Measurements from ENCODE around the gene OCEL1. TPM values are rescaled to one million over a fixed set of nuclear protein-coding genes. Genes with fewer than 3 reads are reported as not detected.
A peak's percentile ranks its signal among the peaks of the same experiment; 100 is the strongest.

Gene OCEL1
- total and polyA plus RNA-seq, 2 of the 13 experiments (the other 11 are each of a cell fraction or from before 2014, with no cell fraction given): 10.6 to 17.2 TPM

DNA sequence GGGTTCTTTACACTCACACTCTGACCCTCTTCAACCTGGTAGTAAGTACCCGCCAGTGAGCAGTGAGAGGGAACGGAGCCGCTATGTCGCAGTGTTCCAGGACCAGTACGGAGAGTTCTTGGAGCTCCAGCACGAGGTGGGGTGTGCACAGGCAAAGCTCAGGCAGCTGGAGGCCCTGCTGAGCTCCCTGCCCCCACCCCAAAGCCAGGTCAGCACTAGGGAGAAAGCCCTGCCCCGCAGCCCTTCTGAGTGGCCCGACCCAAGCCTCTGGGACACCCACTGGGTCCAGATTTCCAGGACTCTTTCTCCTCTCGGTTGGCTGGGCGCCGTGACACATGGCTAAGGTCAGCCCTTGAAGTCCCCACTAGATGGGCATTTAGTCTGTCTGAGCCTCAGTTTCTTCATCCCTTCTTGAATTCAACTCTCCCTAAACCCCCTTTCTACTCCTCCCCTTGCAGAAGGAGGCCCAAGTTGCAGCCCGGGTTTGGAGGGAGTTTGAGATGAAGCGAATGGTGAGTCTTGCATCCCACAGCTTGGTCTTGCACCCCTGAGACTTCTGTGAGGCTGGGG lies 1.9 kb downstream of the OCEL1 start:
- 86% methylated on average over 11 of the region's 13 CpGs for WGBS (ENCODE audit: low lambda C conversion rate)
- Histone ChIP-seq H4K20me1 (ENCODE audit: insufficient read depth, low read length) (no peaks in the 10 kb centered on the region), H3K4me3 (replicated peaks in 1 of 3; ENCODE audit: insufficient read depth in 1 of 3, low read depth in 2 of 3, low read length in 3 of 3) (peak overlapping the region in 1 of 3 experiments; percentile 79; a peak in 3 of 6 replicates), H2AFZ (ENCODE audit: low read length) (no peak overlapping the region), H3K27me3 (ENCODE audit: control insufficient read depth in 1 of 2, insufficient read depth in 2 of 2, low read length in 2 of 2) (no peaks in the 10 kb centered on the region; a peak in 1 of 5 replicates), H3K9me3 (ENCODE audit: low read length) (no peaks in the 10 kb centered on the region), H3K36me3 (replicated peaks in 1 of 2; ENCODE audit: control insufficient read depth in 1 of 2, insufficient read depth in 2 of 2, low read length in 2 of 2) (peaks cover 7 to 17% of the 10 kb centered on the region in 2 experiments; a peak in 4 of 5 replicates), H3K4me1 (ENCODE audit: insufficient read depth, low read length) (peaks cover 23% of the 10 kb centered on the region), H3K27ac (ENCODE audit: extremely low read length, insufficient read depth, low read length) (peak overlapping the region; percentile 34), H3K4me2 (ENCODE audit: low read depth, low read length) (peak overlapping the region; percentile 77), H3K79me2 (ENCODE audit: insufficient read depth, low read length) (peaks cover 13% of the 10 kb centered on the region), H3K9ac (ENCODE audit: insufficient read depth, low read depth, low read length) (peak overlapping the region; percentile 21; the same call in 1 of the 2 replicates)
- no peak for FAIRE-seq
- ChIA-PET CTCF (ENCODE audit: low intra/inter-chr PET ratio, low total read pairs) (no interaction called here), POLR2A (interaction anchor here (1.3 to 8.5 kb wide), 5 partner anchors 13 to 152 kb away, joined by 3 to 178 read pairs (median 24); partner anchors contain the start of genes BABAM1, MYO9B and USE1)
- in situ Hi-C loops (cut with HindIII; ENCODE audit: extremely low pct_ligation_motif_present, low pct_unique_long_range_greater_than_20kb) (no loop called here), intact Hi-C loops (cut with micrococcal nuclease; ENCODE audit: unreplicated experiment) (loop anchor here (2.0 to 5.0 kb wide), 2 partner anchors 19 to 39 kb away; partner anchors contain the start of gene BABAM1)
- ATAC-seq: no peak
- 0 out of 2 replicates have a peak, but pooled peaks have one; percentile 22 for TF ChIP-seq MAX (IDR thresholded peaks at IDR 0.05)
- TF ChIP-seq AGO2 (optimal IDR thresholded peaks at IDR 0.05; ENCODE audit: low read depth, low read length): peak; percentile 52
- TF ChIP-seq, protein P1, sequence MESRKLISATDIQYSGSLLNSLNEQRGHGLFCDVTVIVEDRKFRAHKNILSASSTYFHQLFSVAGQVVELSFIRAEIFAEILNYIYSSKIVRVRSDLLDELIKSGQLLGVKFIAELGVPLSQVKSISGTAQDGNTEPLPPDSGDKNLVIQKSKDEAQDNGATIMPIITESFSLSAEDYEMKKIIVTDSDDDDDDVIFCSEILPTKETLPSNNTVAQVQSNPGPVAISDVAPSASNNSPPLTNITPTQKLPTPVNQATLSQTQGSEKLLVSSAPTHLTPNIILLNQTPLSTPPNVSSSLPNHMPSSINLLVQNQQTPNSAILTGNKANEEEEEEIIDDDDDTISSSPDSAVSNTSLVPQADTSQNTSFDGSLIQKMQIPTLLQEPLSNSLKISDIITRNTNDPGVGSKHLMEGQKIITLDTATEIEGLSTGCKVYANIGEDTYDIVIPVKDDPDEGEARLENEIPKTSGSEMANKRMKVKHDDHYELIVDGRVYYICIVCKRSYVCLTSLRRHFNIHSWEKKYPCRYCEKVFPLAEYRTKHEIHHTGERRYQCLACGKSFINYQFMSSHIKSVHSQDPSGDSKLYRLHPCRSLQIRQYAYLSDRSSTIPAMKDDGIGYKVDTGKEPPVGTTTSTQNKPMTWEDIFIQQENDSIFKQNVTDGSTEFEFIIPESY (CRISPR knock-in tag; IDR thresholded peaks at IDR 0.05): peak; percentile 86
- no peak for TF ChIP-seq AKAP8 (CRISPR knock-in tag; IDR thresholded peaks at IDR 0.05)
- TF ChIP-seq PCBP2 (optimal IDR thresholded peaks at IDR 0.05; ENCODE audit: low read depth, low read length, poor library complexity, severe bottlenecking): no peak
- peak; percentile 82 for TF ChIP-seq ZBTB38 (CRISPR knock-in tag; IDR thresholded peaks at IDR 0.05)
- no peak for TF ChIP-seq TIGD3 (CRISPR knock-in tag; IDR thresholded peaks at IDR 0.05; ENCODE audit: borderline replicate concordance)
- 0 out of 2 replicates have a peak, but pooled peaks have one; percentile 19 for TF ChIP-seq ZNF687 (CRISPR knock-in tag; IDR thresholded peaks at IDR 0.05)
- TF ChIP-seq POLR2A (IDR thresholded peaks at IDR 0.05; ENCODE audit: insufficient read depth in 1 of 2, low read depth in 2 of 2, low read length in 2 of 2): peak in 1 of 2 experiments; percentile 35; a peak in 1 of 4 replicates
- peak; percentile 42 for TF ChIP-seq RBM22 (optimal IDR thresholded peaks at IDR 0.05; ENCODE audit: low read length)
- no peak for TF ChIP-seq MATR3 (CRISPR knock-in tag; IDR thresholded peaks at IDR 0.05)
- no peak for TF ChIP-seq CEBPG (CRISPR knock-in tag; IDR thresholded peaks at IDR 0.05)
- TSS peak; percentile 65 for BruUV-seq (replicated peaks)
- no peak for DNase-seq (ENCODE audit: low spot score)

Data from HepG2 (cell line).